Ovary (tissue), 3 donors: ENCODE data around the gene ASCC3.

ENCODE experiments used
- CTCF ChIP-seq, 3 donors: fragments of 450-650 bp in 2 of 3; fragments of 200-600 bp in 1 of 3; IDR thresholded peaks; one replicate each; pipeline versions ENCODE4 v1.5.1 to v1.8.0; 2016 to 2022; ENCODE audit warnings: antibody characterized with exemption in 3 of 3, mild to moderate bottlenecking in 1 of 3
- EP300 ChIP-seq: sonication (generic); formaldehyde crosslinking; IDR thresholded peaks from one replicate; pipeline ENCODE4 v1.6.1; 2017; ENCODE audit warnings: antibody characterized with exemption
- POLR2A ChIP-seq: fragments of 450-650 bp; IDR thresholded peaks from one replicate; pipeline ENCODE4 v1.6.1; 2017; ENCODE audit warnings: antibody characterized with exemption, mild to moderate bottlenecking, moderate library complexity
- donor health status: DM: no; HTN: no; CAD: no.

- no peak for TF ChIP-seq CTCF (IDR thresholded peaks at IDR 0.05)
- TF ChIP-seq POLR2A = no peak
- TF ChIP-seq EP300 = no peak
Observed at GRCh38 chr6:100877851-100878250, 3.3 kb downstream of the ASCC3 start.
